Neural cell (in vitro differentiated cells): ENCODE data around the gene UNC5A. TPM values are rescaled to one million over a fixed set of nuclear protein-coding genes. Genes with fewer than 3 reads are reported as not detected.

Experiments used
- H2AFZ ChIP-seq: fragments of 200-600, 300-800 bp; sonication (generic), shearing (Covaris generic); 2 replicates; pipeline ENCODE4 v1.6.0; 2014; ENCODE audit warnings: low read depth, mild to moderate bottlenecking, antibody characterized with exemption, low read length, moderate library complexity
- H3F3A ChIP-seq: fragments of 200-600 bp; shearing (Covaris generic); 2 replicates; pipeline ENCODE4 v1.6.1; 2016; ENCODE audit warnings: mild to moderate bottlenecking, moderate library complexity, mixed read lengths, antibody characterized with exemption, low read length; ENCODE audit not compliant: insufficient read depth, poor library complexity, severe bottlenecking
- H3K27ac ChIP-seq: fragments of 200-600, 300-800 bp; sonication (generic), shearing (Covaris generic); 2 replicates; pipeline ENCODE4 v1.5.1; 2014; ENCODE audit warnings: mild to moderate bottlenecking, low read length, moderate library complexity
- H3K27me3 ChIP-seq: fragments of 300-800, 200-600 bp; sonication (generic), shearing (Covaris generic); 2 replicates; pipeline ENCODE4 v1.6.0; 2014; ENCODE audit warnings: mild to moderate bottlenecking, low read depth, low read length, moderate library complexity; ENCODE audit not compliant: insufficient read depth
- H3K36me3 ChIP-seq: fragments of 300-800, 200-600 bp; sonication (generic), shearing (Covaris generic); 2 replicates; pipeline ENCODE4 v1.5.1; 2014; ENCODE audit warnings: mild to moderate bottlenecking, antibody characterized with exemption, low read length, moderate library complexity; ENCODE audit not compliant: insufficient read depth
- H3K4me2 ChIP-seq: fragments of 300-800, 200-600 bp; sonication (generic), shearing (Covaris generic); 2 replicates; pipeline ENCODE4 v1.6.0; 2014; ENCODE audit warnings: mild to moderate bottlenecking, low read length
- H3K4me3 ChIP-seq: fragments of 300-800, 200-600 bp; sonication (generic), shearing (Covaris generic); 2 replicates; pipeline ENCODE4 v1.5.1; 2014; ENCODE audit warnings: mild to moderate bottlenecking, low read length, moderate library complexity
- H3K79me2 ChIP-seq: fragments of 200-600 bp; shearing (Covaris generic); replicated peaks from 2 replicates; pipeline ENCODE4 v1.6.0; 2014; ENCODE audit warnings: mild to moderate bottlenecking, low read length, moderate library complexity; ENCODE audit not compliant: insufficient read depth
- H3K9ac ChIP-seq: fragments of 300-800, 200-600 bp; sonication (generic), shearing (Covaris generic); 2 replicates; pipeline ENCODE4 v1.6.1; 2016; ENCODE audit warnings: mild to moderate bottlenecking, low read length, mixed read lengths
- H3K9me2 ChIP-seq: fragments of 200-600 bp; shearing (Covaris generic); 2 replicates; pipeline ENCODE4 v1.6.1; 2016; ENCODE audit warnings: mild to moderate bottlenecking, low read length, mixed read lengths; ENCODE audit not compliant: insufficient read depth
- H3K9me3 ChIP-seq: fragments of 200-600, 300-800 bp; sonication (generic), shearing (Covaris generic); 2 replicates; pipeline ENCODE4 v1.6.1; 2016; ENCODE audit warnings: mild to moderate bottlenecking, mixed run types, low read length, moderate library complexity, mixed read lengths
- H4K20me1 ChIP-seq: fragments of 200-600 bp; shearing (Covaris generic); 2 replicates; pipeline ENCODE4 v1.6.1; 2016; ENCODE audit warnings: mild to moderate bottlenecking, mixed run types; ENCODE audit not compliant: insufficient read depth
- CTCF ChIP-seq: fragments of 450-650 bp; IDR thresholded peaks from 2 replicates; pipeline ENCODE4 v1.5.1; 2014; ENCODE audit warnings: antibody characterized with exemption, mild to moderate bottlenecking, moderate library complexity; ENCODE audit not compliant: poor library complexity, severe bottlenecking
- EP300 ChIP-seq: fragments of 450-650 bp; conservative IDR thresholded peaks from 2 replicates; pipeline ENCODE4 v1.6.1; 2014; ENCODE audit warnings: antibody characterized with exemption, mild to moderate bottlenecking, moderate library complexity; ENCODE audit not compliant: poor library complexity, severe bottlenecking
- EZH2 ChIP-seq: fragments of 200-600, 300-800 bp; shearing (Covaris generic), sonication (generic); IDR thresholded peaks from 2 replicates; pipeline ENCODE4 v1.6.1; 2014; ENCODE audit warnings: antibody characterized with exemption, low read length, borderline replicate concordance, mild to moderate bottlenecking; ENCODE audit not compliant: insufficient read depth, poor library complexity, severe bottlenecking
- MXI1 ChIP-seq: fragments of 450-650 bp; conservative IDR thresholded peaks from 2 replicates; pipeline ENCODE4 v1.6.1; 2014; ENCODE audit warnings: antibody characterized with exemption, mild to moderate bottlenecking; ENCODE audit not compliant: poor library complexity, severe bottlenecking
- RAD21 ChIP-seq: fragments of 450-650 bp; conservative IDR thresholded peaks from 2 replicates; pipeline ENCODE4 v1.6.1; 2014; ENCODE audit warnings: antibody characterized with exemption, mild to moderate bottlenecking, moderate library complexity
- SMC3 ChIP-seq: fragments of 450-650 bp; conservative IDR thresholded peaks from 2 replicates; pipeline ENCODE4 v1.6.1; 2014; ENCODE audit warnings: antibody characterized with exemption, mild to moderate bottlenecking, moderate library complexity; ENCODE audit not compliant: poor library complexity
- TAF1 ChIP-seq: IDR thresholded peaks from 2 replicates; pipeline ENCODE4 v1.6.1; 2012; ENCODE audit warnings: low read depth
- polyA plus RNA-seq: library from polyadenylated mRNA; depleted of rRNA; stranded (reverse); fragments of >200 nt; gene quantifications from 2 replicates; pipeline ENCODE4 v1.2.3, GENCODE V29; 2014
- TF ChIP-seq, protein P1 (sequence below): IDR thresholded peaks from 2 replicates; pipeline ENCODE4 v1.6.1; 2012; ENCODE audit warnings: borderline replicate concordance

UNC5A gene
- polyA plus RNA-seq, 1 donor from 2014 or later, result 2.7 TPM

DNA sequence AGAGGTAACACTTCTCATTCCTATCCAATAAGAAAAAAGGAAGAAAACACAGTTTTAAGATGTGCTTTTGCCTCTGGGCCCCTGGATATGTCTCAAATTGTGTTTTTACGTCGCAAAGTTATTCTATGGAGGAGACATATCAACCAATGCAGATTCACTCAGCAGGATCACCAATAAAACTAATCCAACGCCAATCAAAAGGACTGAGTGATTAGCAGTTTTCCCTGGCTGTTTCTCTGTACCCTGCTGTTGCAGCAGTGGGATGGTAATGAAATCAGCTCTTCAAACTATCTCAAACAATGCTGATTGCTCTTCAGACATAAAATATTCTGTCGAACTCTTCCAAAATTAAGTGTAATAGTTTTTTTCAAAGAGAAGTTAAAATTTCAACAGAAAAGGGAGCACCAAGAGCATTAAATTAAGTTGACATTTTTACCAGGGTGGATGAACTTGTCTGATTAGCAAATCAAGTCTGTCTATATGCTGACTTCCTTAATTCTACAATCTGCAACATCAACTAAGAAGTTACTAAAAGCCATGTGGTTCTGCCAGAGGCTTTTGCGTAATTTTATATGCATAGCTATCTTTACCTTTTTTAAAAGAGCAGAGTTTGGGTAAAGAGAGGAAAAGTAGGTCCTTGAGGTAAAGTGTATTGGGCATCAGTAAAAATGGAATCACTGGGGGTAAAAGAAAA, 98.5 kb downstream of the UNC5A start:
- no peak overlapping the region for H3K27ac ChIP-seq

GRCh38 chr5:176912115-176912514, 101.8 kb downstream of the UNC5A start:
- Histone ChIP-seq H3F3A (no peaks in the 10 kb centered on the region), H3K9me2 (no peaks in the 10 kb centered on the region), H3K27me3 (no peaks in the 10 kb centered on the region), H3K79me2 (no peaks in the 10 kb centered on the region), H3K4me2 (no peak overlapping the region), H3K9me3 (no peaks in the 10 kb centered on the region), H3K4me3 (no peak overlapping the region), H3K27ac (no peak overlapping the region), H3K9ac (no peak overlapping the region), H4K20me1 (no peaks in the 10 kb centered on the region), H2AFZ (no peak overlapping the region), H3K36me3 (peaks cover 7% of the 10 kb centered on the region)
- no peak for TF ChIP-seq SMC3
- TF ChIP-seq, protein P1, sequence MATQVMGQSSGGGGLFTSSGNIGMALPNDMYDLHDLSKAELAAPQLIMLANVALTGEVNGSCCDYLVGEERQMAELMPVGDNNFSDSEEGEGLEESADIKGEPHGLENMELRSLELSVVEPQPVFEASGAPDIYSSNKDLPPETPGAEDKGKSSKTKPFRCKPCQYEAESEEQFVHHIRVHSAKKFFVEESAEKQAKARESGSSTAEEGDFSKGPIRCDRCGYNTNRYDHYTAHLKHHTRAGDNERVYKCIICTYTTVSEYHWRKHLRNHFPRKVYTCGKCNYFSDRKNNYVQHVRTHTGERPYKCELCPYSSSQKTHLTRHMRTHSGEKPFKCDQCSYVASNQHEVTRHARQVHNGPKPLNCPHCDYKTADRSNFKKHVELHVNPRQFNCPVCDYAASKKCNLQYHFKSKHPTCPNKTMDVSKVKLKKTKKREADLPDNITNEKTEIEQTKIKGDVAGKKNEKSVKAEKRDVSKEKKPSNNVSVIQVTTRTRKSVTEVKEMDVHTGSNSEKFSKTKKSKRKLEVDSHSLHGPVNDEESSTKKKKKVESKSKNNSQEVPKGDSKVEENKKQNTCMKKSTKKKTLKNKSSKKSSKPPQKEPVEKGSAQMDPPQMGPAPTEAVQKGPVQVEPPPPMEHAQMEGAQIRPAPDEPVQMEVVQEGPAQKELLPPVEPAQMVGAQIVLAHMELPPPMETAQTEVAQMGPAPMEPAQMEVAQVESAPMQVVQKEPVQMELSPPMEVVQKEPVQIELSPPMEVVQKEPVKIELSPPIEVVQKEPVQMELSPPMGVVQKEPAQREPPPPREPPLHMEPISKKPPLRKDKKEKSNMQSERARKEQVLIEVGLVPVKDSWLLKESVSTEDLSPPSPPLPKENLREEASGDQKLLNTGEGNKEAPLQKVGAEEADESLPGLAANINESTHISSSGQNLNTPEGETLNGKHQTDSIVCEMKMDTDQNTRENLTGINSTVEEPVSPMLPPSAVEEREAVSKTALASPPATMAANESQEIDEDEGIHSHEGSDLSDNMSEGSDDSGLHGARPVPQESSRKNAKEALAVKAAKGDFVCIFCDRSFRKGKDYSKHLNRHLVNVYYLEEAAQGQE, result no peak
- no peak for TF ChIP-seq RAD21
- no peak for TF ChIP-seq CTCF
- no peak for TF ChIP-seq EP300

More for the DNA sequence above, 98.5 kb downstream of the UNC5A start:
- Histone ChIP-seq H3K9ac (no peak overlapping the region), H2AFZ (no peak overlapping the region), H3K27me3 (no peaks in the 10 kb centered on the region), H3K36me3 (peaks cover 7% of the 10 kb centered on the region), H3F3A (no peaks in the 10 kb centered on the region), H3K79me2 (no peaks in the 10 kb centered on the region), H3K9me2 (no peaks in the 10 kb centered on the region), H3K4me2 (no peak overlapping the region), H3K9me3 (no peaks in the 10 kb centered on the region), H4K20me1 (no peaks in the 10 kb centered on the region), H3K4me3 (no peak overlapping the region)
- no peak for TF ChIP-seq RAD21
- TF ChIP-seq TAF1, result no peak
- no peak for TF ChIP-seq EZH2

DNA sequence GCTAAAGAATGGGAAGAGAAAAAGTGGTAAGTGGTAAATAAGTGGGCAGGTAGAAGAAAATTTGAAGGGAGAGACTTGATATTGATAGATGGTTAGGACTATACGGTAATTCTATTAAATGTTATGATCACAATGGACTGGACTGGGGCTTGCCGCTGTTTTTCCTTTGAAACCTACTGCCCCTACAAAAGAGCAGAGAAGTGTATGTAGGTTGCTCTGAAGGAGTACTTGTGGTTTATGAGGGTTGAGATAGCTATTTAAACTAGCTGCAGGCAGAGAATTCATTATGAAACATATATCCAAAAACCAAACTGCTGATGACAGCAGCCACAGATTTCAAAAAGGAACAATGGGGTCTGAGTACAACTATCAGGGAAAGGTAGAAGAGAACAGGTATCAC, 105.5 kb downstream of the UNC5A start:
- H2AFZ ChIP-seq, result no peak overlapping the region
- H3K4me2 ChIP-seq, result no peak overlapping the region
- no peak overlapping the region for H3K4me3 ChIP-seq
- H4K20me1 ChIP-seq, result no peaks in the 10 kb centered on the region
- H3K9me2 ChIP-seq, result no peaks in the 10 kb centered on the region
- H3F3A ChIP-seq, result no peaks in the 10 kb centered on the region
- no peaks in the 10 kb centered on the region for H3K9me3 ChIP-seq
- no peaks in the 10 kb centered on the region for H3K79me2 ChIP-seq
- TF ChIP-seq EZH2 (no peak), SMC3 (no peak), TAF1 (no peak), EP300 (no peak), MXI1 (no peak), CTCF (no peak)
- TF ChIP-seq, protein P1, result no peak
- no peaks in the 10 kb centered on the region for H3K27me3 ChIP-seq
- H3K36me3 ChIP-seq, result no peaks in the 10 kb centered on the region
- no peak overlapping the region for H3K27ac ChIP-seq
- H3K9ac ChIP-seq, result no peak overlapping the region
